Stimulated activated CD4-positive, alpha-beta T cell treated with anti-CD3 and anti-CD28 coated beads, Interleukin-2, amount 100 ng/mL, for 48 hours (primary cell): ENCODE data around the gene TOM1L1.

ENCODE experiments used
- DNase-seq, 2 donors: peaks; one replicate each; pipeline ENCODE4 v3.0.0-alpha.2; 2020

TOM1L1 gene

GRCh38 chr17:55002458-55002857 lies 101.8 kb downstream of the TOM1L1 start:
- DNase-seq = no peak

- no peak for DNase-seq
Observed at GRCh38 chr17:55004484-55004883, 103.8 kb downstream of the TOM1L1 start.

GRCh38 chr17:55005520-55005919 lies 104.9 kb downstream of the TOM1L1 start:
- DNase-seq = no peak
